ENCODE results near the gene RHBDL3.

GRCh38 chr17:32323811-32324491 is 58.3 kb downstream of the RHBDL3 start:
- TF ChIP-seq CTCF (IDR thresholded peaks at IDR 0.05; ENCODE audit: low read length), result no peak
- TF ChIP-seq EZH2phosphoT487 (IDR thresholded peaks at IDR 0.05; ENCODE audit: low read length), result no peak
